SK-N-SH (cell line): ENCODE data around the gene UBXN6. TPM values are rescaled to one million over a fixed set of nuclear protein-coding genes. Genes with fewer than 3 reads are reported as not detected.

Experiments
- CTCF ChIA-PET: fragments of 300-600, 350-600 bp; formaldehyde crosslinking; extraction: SDS; loops from one replicate; lab custom pipeline; 2021; lab: Yijun Ruan, JAX
- POLR2A ChIA-PET: fragments of 350-600 bp; sonication (Branson Sonifier 250); formaldehyde crosslinking; extraction: SDS; loops from one replicate; lab custom pipeline; 2020; ENCODE audit warnings: antibody characterized with exemption, inconsistent platforms; lab: Yijun Ruan, JAX
- DNase-seq: peaks from one replicate; pipeline ENCODE4 v3.0.0; 2012
- H2AFZ ChIP-seq: fragments of 200-600 bp; sonication (generic); 2 replicates; pipeline ENCODE4 v1.8.1; 2016; ENCODE audit warnings: antibody characterized with exemption, mild to moderate bottlenecking, low read depth
- H3F3A ChIP-seq: fragments of 200-600 bp; sonication (generic); replicated peaks from 2 replicates; pipeline ENCODE3; 2016; ENCODE audit warnings: antibody characterized with exemption, mild to moderate bottlenecking; ENCODE audit not compliant: insufficient read depth
- H3K27ac ChIP-seq, 2 experiments: fragments of 200-500 bp in 1 of 2; fragments of 200-600 bp in 1 of 2; sonication (Bioruptor generic) in 1 of 2; sonication (generic), shearing (Covaris generic) in 1 of 2; 2 replicates each; pipeline versions ENCODE4 v1.5.1 to v1.6.1; 2014 to 2016; ENCODE audit warnings: low read depth in 2 of 2, inconsistent platforms in 1 of 2, low read length in 1 of 2, mild to moderate bottlenecking in 1 of 2, mixed read lengths in 1 of 2
- H3K27me3 ChIP-seq: fragments of 200-600 bp; sonication (generic), shearing (Covaris generic); 2 replicates; pipeline ENCODE4 v1.6.1; 2016; ENCODE audit warnings: mixed run types; ENCODE audit not compliant: insufficient read depth
- H3K36me3 ChIP-seq, 2 experiments: fragments of 200-500 bp in 1 of 2; fragments of 200-600 bp in 1 of 2; sonication (Bioruptor generic) in 1 of 2; sonication (generic) in 1 of 2; replicated peaks in 1 of 2; 2 replicates each; pipeline versions ENCODE3 to v1.5.1; 2014 to 2016; ENCODE audit warnings: low read length in 1 of 2, mild to moderate bottlenecking in 1 of 2; ENCODE audit not compliant: insufficient read depth in 2 of 2, control insufficient read depth in 1 of 2
- H3K4me1 ChIP-seq, 2 experiments: fragments of 200-500 bp in 1 of 2; fragments of 200-600 bp in 1 of 2; sonication (Bioruptor generic) in 1 of 2; sonication (generic), shearing (Covaris generic) in 1 of 2; 2 replicates each; pipeline versions ENCODE4 v1.5.1 to v1.6.1; 2014 to 2016; ENCODE audit warnings: low read depth in 1 of 2, low read length in 1 of 2, mixed run types in 1 of 2; ENCODE audit not compliant: insufficient read depth in 2 of 2, control insufficient read depth in 1 of 2
- H3K4me2 ChIP-seq: fragments of 200-600 bp; sonication (generic), shearing (Covaris generic); 2 replicates; pipeline ENCODE4 v1.6.1; 2017; ENCODE audit warnings: mixed run types
- H3K4me3 ChIP-seq, 2 experiments: fragments of 200-500 bp in 1 of 2; fragments of 200-600 bp in 1 of 2; sonication (Bioruptor generic) in 1 of 2; sonication (generic), shearing (Covaris generic) in 1 of 2; 2 replicates each; pipeline versions ENCODE4 v1.5.1 to v1.8.1; 2014 to 2016; ENCODE audit warnings: low read depth in 2 of 2, inconsistent platforms in 1 of 2, low read length in 1 of 2, mild to moderate bottlenecking in 1 of 2, mixed read lengths in 1 of 2, moderate library complexity in 1 of 2
- H3K79me2 ChIP-seq: fragments of 200-600 bp; sonication (generic); 2 replicates; pipeline ENCODE4 v1.8.1; 2017; ENCODE audit warnings: mild to moderate bottlenecking; ENCODE audit not compliant: insufficient read depth
- H3K9ac ChIP-seq: fragments of 200-600 bp; sonication (generic); 2 replicates; pipeline ENCODE4 v1.6.1; 2017; ENCODE audit warnings: mixed run types
- H3K9me2 ChIP-seq: fragments of 200-600 bp; sonication (generic); 2 replicates; pipeline ENCODE4 v1.6.1; 2017; ENCODE audit warnings: mixed run types
- H3K9me3 ChIP-seq: fragments of 200-600 bp; sonication (generic); 2 replicates; pipeline ENCODE4 v1.6.1; 2017; ENCODE audit warnings: mixed run types, mild to moderate bottlenecking, moderate library complexity
- H4K20me1 ChIP-seq: fragments of 200-600 bp; sonication (generic); 2 replicates; pipeline ENCODE4 v1.6.1; 2017; ENCODE audit warnings: mild to moderate bottlenecking, mixed run types; ENCODE audit not compliant: insufficient read depth
- EZH2phosphoT487 ChIP-seq: fragments of 200-600 bp; sonication (generic); IDR thresholded peaks from 2 replicates; pipeline ENCODE4 v1.6.1; 2017; ENCODE audit warnings: low read depth, mixed run types, mild to moderate bottlenecking, antibody characterized with exemption, moderate library complexity, borderline replicate concordance
- FOSL2 ChIP-seq: IDR thresholded peaks from 2 replicates; pipeline ENCODE4 v1.4.0; 2012; ENCODE audit warnings: low read depth, mild to moderate bottlenecking, moderate library complexity, borderline replicate concordance
- GABPA ChIP-seq: IDR thresholded peaks from 2 replicates; pipeline ENCODE4 v1.4.0; 2012; ENCODE audit warnings: low read depth, mild to moderate bottlenecking
- JUND ChIP-seq: IDR thresholded peaks from 2 replicates; pipeline ENCODE4 v1.4.0; 2012
- NRF1 ChIP-seq: IDR thresholded peaks from 2 replicates; pipeline ENCODE4 v1.6.1; 2012; ENCODE audit warnings: low read depth, mild to moderate bottlenecking, low read length
- RFX5 ChIP-seq: IDR thresholded peaks from 2 replicates; pipeline ENCODE4 v1.6.1; 2012; ENCODE audit warnings: mild to moderate bottlenecking, improper control_type of control experiment, low read length
- SIN3A ChIP-seq: IDR thresholded peaks from 2 replicates; pipeline ENCODE4 v1.6.1; 2012; ENCODE audit warnings: low read depth, mild to moderate bottlenecking, low read length, moderate library complexity, borderline replicate concordance
- TCF12 ChIP-seq: IDR thresholded peaks from 2 replicates; pipeline ENCODE4 v1.4.0; 2012
- WGBS: methylation state at CpG from one replicate; pipeline ENCODE4 v1.1.6; 2017; ENCODE audit warnings: low lambda C conversion rate; 5-methylcytosine and 5-hydroxymethylcytosine counted together
- polyA plus RNA-seq, 3 experiments: library from polyadenylated mRNA; depleted of rRNA; stranded (reverse); fragments of >200 nt; gene quantifications; 2 replicates each; pipeline ENCODE4 v1.2.3, GENCODE V29; 2012
- TF ChIP-seq, protein P1 (sequence below): IDR thresholded peaks from 2 replicates; pipeline ENCODE4 v1.4.0; 2012; ENCODE audit warnings: low read depth
- TF ChIP-seq, protein P2 (sequence below): IDR thresholded peaks from 2 replicates; pipeline ENCODE4; 2012
- TF ChIP-seq, protein P3 (sequence below): fragments of 200-600 bp; sonication (generic); IDR thresholded peaks from 2 replicates; pipeline ENCODE4 v1.6.1; 2017; ENCODE audit warnings: antibody characterized with exemption, mild to moderate bottlenecking, moderate library complexity

UBXN6 gene
- polyA plus RNA-seq, 1 of the 3 experiments (the other 2 are of a cell fraction) = 110 TPM

DNA sequence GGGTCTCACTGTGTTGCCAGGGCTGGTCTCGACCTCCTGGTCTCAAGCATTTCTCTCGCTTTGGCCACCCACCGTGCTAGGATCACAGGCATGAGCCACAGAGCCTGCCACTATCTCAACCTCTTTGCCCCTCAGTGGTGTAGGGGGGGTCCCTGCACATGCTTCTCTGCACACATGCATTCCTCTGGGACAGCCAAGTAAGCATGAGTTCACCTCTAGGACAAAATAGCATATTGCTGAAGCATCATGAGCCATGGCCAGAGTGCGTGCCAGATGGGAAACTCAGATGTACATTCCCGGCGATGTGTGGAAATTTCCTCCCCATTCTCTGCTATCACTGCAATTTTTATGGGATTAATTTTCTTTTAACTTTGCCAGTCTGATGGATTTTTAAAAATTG is 32.1 kb downstream of the UBXN6 start:
- no peaks in the 10 kb centered on the region for H3K9me3 ChIP-seq
- POLR2A ChIA-PET = no interaction called here
- no peak overlapping the region for H2AFZ ChIP-seq
- no peak overlapping the region for H3K4me2 ChIP-seq
- no peak overlapping the region for H3K9ac ChIP-seq
- peaks cover 4 to 15% of the 10 kb centered on the region in 2 experiments for H3K36me3 ChIP-seq
- H3K27ac ChIP-seq = peak overlapping the region in 1 of 2 experiments; percentile 24; a peak in 2 of 4 replicates
- TF ChIP-seq NRF1 = no peak
- no peak for TF ChIP-seq JUND
- TF ChIP-seq, protein P1, sequence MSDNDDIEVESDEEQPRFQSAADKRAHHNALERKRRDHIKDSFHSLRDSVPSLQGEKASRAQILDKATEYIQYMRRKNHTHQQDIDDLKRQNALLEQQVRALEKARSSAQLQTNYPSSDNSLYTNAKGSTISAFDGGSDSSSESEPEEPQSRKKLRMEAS = peak; percentile 33; the same call in 1 of the 2 replicates
- TF ChIP-seq TCF12 = peak; percentile 17; the same call in 1 of the 2 replicates
- 0 out of 2 replicates have a peak, but pooled peaks have one; percentile 8 for TF ChIP-seq FOSL2
- TF ChIP-seq, protein P2, sequence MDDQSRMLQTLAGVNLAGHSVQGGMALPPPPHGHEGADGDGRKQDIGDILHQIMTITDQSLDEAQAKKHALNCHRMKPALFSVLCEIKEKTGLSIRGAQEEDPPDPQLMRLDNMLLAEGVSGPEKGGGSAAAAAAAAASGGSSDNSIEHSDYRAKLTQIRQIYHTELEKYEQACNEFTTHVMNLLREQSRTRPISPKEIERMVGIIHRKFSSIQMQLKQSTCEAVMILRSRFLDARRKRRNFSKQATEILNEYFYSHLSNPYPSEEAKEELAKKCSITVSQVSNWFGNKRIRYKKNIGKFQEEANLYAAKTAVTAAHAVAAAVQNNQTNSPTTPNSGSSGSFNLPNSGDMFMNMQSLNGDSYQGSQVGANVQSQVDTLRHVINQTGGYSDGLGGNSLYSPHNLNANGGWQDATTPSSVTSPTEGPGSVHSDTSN = no peak
- no peak for TF ChIP-seq SIN3A
- no peaks in the 10 kb centered on the region for H3K9me2 ChIP-seq
- CTCF ChIA-PET = no interaction called here
- H3K4me1 ChIP-seq = no peaks in the 10 kb centered on the region
- H3F3A ChIP-seq = peaks cover 4% of the 10 kb centered on the region
- H3K27me3 ChIP-seq = no peaks in the 10 kb centered on the region
- no peaks in the 10 kb centered on the region; the same call in 1 of the 2 replicates for H3K79me2 ChIP-seq
- no peak overlapping the region for H3K4me3 ChIP-seq
- 91% methylated on average over 6 of the region's 6 CpGs for WGBS
- DNase-seq = no peak
- H4K20me1 ChIP-seq = no peaks in the 10 kb centered on the region

DNA sequence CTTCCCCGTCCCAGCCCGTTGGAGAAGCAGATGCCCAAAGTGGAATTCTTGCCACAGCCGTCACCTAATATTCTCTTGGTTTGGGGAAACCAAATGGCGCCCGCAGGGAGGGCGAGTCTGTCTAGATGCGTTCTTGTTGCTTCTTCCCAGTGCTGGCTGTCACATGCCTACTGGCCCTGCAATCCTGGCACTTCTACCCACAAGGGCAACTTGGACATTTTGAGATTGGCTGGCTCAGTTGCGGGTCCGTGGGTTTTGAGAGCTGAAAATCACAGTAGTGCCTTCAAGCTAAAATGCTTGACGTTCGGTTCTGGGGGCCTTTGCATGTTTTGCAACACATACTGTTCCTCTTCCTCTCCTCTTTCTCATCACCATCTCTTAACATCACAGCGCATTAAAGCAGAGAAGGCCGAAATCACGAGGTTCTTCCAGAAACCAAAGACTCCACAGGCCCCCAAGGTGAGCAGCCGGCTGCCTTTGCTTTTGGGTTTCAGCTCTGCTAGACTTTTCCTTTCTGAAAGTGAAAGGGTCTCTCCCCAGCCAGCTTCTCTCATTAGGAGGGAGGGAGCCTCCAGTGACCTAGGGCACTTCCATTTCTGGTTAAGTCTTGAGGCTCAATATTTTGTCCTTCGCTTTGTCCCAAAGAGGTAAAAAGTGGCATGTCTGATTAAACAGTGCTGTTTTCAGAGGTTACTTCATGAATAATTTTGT is 34.0 kb downstream of the UBXN6 start:
- ChIA-PET CTCF (interaction anchor here (0.5 to 2.4 kb wide), 3 partner anchors 23 to 156 kb away, joined by 3 to 10 read pairs (median 3); partner anchors contain the start of gene SH3GL1), POLR2A (no interaction called here)
- Histone ChIP-seq H3K4me3 (no peak overlapping the region), H3K27me3 (no peaks in the 10 kb centered on the region), H3K4me2 (no peak overlapping the region), H3F3A (peaks cover 4% of the 10 kb centered on the region), H3K9me3 (no peaks in the 10 kb centered on the region), H3K36me3 (peaks cover 4 to 5% of the 10 kb centered on the region in 2 experiments), H3K4me1 (no peaks in the 10 kb centered on the region), H3K9me2 (no peaks in the 10 kb centered on the region), H4K20me1 (no peaks in the 10 kb centered on the region), H3K9ac (no peak overlapping the region), H2AFZ (no peak overlapping the region), H3K79me2 (peaks cover 11% of the 10 kb centered on the region), H3K27ac (no peak overlapping the region)
- DNase-seq = no peak
- TF ChIP-seq RFX5 (no peak), GABPA (no peak), EZH2phosphoT487 (no peak)
- TF ChIP-seq, protein P1 = no peak
- TF ChIP-seq, protein P3, sequence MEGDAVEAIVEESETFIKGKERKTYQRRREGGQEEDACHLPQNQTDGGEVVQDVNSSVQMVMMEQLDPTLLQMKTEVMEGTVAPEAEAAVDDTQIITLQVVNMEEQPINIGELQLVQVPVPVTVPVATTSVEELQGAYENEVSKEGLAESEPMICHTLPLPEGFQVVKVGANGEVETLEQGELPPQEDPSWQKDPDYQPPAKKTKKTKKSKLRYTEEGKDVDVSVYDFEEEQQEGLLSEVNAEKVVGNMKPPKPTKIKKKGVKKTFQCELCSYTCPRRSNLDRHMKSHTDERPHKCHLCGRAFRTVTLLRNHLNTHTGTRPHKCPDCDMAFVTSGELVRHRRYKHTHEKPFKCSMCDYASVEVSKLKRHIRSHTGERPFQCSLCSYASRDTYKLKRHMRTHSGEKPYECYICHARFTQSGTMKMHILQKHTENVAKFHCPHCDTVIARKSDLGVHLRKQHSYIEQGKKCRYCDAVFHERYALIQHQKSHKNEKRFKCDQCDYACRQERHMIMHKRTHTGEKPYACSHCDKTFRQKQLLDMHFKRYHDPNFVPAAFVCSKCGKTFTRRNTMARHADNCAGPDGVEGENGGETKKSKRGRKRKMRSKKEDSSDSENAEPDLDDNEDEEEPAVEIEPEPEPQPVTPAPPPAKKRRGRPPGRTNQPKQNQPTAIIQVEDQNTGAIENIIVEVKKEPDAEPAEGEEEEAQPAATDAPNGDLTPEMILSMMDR = no peak
- 89% methylated on average over 15 of the region's 16 CpGs for WGBS
